Gastrocnemius medialis (tissue), 4 donors: Measurements from ENCODE around the gene DLG1.

Source experiments
- CTCF ChIP-seq, 5 experiments: fragments of 450-650 bp in 3 of 5; fragments of 200-600 bp in 2 of 5; sonication (generic) in 2 of 5; IDR thresholded peaks in 4 of 5; conservative IDR thresholded peaks in 1 of 5; 1 replicate in 4 of 5; 2 replicates in 1 of 5; pipeline ENCODE4 v1.5.1; 2016 to 2019; ENCODE audit warnings: antibody characterized with exemption in 5 of 5, mild to moderate bottlenecking in 3 of 5, moderate library complexity in 3 of 5
- POLR2A ChIP-seq, 2 donors: fragments of 450-650 bp; IDR thresholded peaks; one replicate each; pipeline ENCODE4 v1.6.1; 2017; ENCODE audit warnings: antibody characterized with exemption in 2 of 2, mild to moderate bottlenecking in 2 of 2, moderate library complexity in 2 of 2

GRCh38 chr3:197289726-197290125, 8.7 kb downstream of the DLG1 start:
- no peak for TF ChIP-seq POLR2A (IDR thresholded peaks at IDR 0.05)
- no peak for TF ChIP-seq CTCF (IDR thresholded peaks at IDR 0.05 in 4 of 5, conservative IDR thresholded peaks at IDR 0.05 in 1 of 5)
